Vagina (tissue), 2 donors: Measurements from ENCODE around the gene CAMSAP1. TPM values are rescaled to one million over a fixed set of nuclear protein-coding genes. Genes with fewer than 3 reads are reported as not detected.
"Not testable (repeated sequence)": the region's sequence is repeated elsewhere in the genome, so short reads cannot be mapped to it uniquely, and the experiment has no call there.

Experiments
- DNase-seq, 2 donors: peaks; one replicate each; pipeline ENCODE4 v3.0.0-alpha.2; 2017; ENCODE audit errors: extremely low spot score in 2 of 2
- H3K27ac ChIP-seq: fragments of 200-600 bp; sonication (generic); one replicate; pipeline ENCODE4 v1.5.1; 2019
- H3K27me3 ChIP-seq: fragments of 200-600 bp; sonication (generic); one replicate; pipeline ENCODE4 v1.5.1; 2019
- H3K36me3 ChIP-seq, 2 donors: fragments of 200-600 bp; sonication (generic); one replicate each; pipeline ENCODE4 v1.5.1; 2017 to 2019
- H3K4me1 ChIP-seq: fragments of 200-600 bp; sonication (generic); one replicate; pipeline ENCODE4 v1.5.1; 2019
- H3K4me3 ChIP-seq, 2 donors: fragments of 200-600 bp; sonication (generic); 1 replicate in 1 of 2; 2 replicates in 1 of 2; pipeline ENCODE4 v1.5.1; 2016 to 2019
- H3K9me3 ChIP-seq: fragments of 200-600 bp; sonication (generic); one replicate; pipeline ENCODE4 v1.5.1; 2019
- POLR2A ChIP-seq, 2 donors: fragments of 450-650 bp; IDR thresholded peaks; one replicate each; pipeline ENCODE4 v1.6.1; 2017; ENCODE audit warnings: antibody characterized with exemption in 2 of 2, mild to moderate bottlenecking in 2 of 2, moderate library complexity in 2 of 2
- POLR2AphosphoS5 ChIP-seq, 2 donors: sonication (generic); formaldehyde crosslinking; IDR thresholded peaks; one replicate each; pipeline ENCODE4 v1.9.0; 2017; ENCODE audit warnings: antibody characterized with exemption in 2 of 2, mild to moderate bottlenecking in 2 of 2, low read depth in 1 of 2; ENCODE audit not compliant: insufficient read depth in 1 of 2
- intact Hi-C: fragments of 100-400 bp; cut with DNase I; formaldehyde crosslinking; loops from one replicate; pipeline ENCODE4 v1.15.1; 2023
- total RNA-seq: library from RNA; depleted of rRNA; stranded (reverse); fragments of >200 nt; gene quantifications from one replicate; pipeline ENCODE4 v1.2.3, GENCODE V29; 2016
- TF ChIP-seq, protein P1 (sequence below), 3 experiments: fragments of 450-650 bp in 2 of 3; fragments of 200-600 bp in 1 of 3; sonication (generic) in 1 of 3; IDR thresholded peaks; one replicate each; pipeline ENCODE4 v1.5.1; 2017 to 2019; ENCODE audit warnings: antibody characterized with exemption in 3 of 3, mild to moderate bottlenecking in 2 of 3, moderate library complexity in 2 of 3

The CAMSAP1 gene
- total RNA-seq, 1 donor from 2014 or later: 20.9 TPM

DNA sequence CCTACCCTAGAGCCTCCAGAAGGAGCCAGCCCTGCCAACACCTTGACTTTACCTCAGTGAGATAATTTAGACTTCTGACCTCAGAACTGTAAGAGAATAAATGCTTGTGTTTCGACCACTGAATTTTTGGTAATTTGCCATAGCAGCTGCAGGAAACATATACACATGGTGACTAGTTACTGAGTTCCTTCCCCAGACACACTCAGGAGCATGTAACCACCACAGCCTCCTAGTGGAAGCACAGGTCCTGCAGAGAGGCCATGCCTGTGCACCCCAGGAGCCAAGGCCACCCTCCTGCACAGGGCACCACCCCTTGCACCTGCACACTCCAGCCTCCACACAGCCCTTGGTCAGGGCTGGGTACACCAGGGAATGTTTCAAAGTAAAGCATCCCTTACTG, 7.6 kb upstream of the CAMSAP1 start:
- no peak overlapping the region for H3K27ac ChIP-seq
- no peak for DNase-seq
- H3K27me3 ChIP-seq: no peaks in the 10 kb centered on the region
- TF ChIP-seq POLR2AphosphoS5 (IDR thresholded peaks at IDR 0.05; ENCODE audit: insufficient read depth in 1 of 2, low read depth in 1 of 2) (no peak), POLR2A (IDR thresholded peaks at IDR 0.05) (no peak)
- TF ChIP-seq, protein P1, sequence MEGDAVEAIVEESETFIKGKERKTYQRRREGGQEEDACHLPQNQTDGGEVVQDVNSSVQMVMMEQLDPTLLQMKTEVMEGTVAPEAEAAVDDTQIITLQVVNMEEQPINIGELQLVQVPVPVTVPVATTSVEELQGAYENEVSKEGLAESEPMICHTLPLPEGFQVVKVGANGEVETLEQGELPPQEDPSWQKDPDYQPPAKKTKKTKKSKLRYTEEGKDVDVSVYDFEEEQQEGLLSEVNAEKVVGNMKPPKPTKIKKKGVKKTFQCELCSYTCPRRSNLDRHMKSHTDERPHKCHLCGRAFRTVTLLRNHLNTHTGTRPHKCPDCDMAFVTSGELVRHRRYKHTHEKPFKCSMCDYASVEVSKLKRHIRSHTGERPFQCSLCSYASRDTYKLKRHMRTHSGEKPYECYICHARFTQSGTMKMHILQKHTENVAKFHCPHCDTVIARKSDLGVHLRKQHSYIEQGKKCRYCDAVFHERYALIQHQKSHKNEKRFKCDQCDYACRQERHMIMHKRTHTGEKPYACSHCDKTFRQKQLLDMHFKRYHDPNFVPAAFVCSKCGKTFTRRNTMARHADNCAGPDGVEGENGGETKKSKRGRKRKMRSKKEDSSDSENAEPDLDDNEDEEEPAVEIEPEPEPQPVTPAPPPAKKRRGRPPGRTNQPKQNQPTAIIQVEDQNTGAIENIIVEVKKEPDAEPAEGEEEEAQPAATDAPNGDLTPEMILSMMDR (IDR thresholded peaks at IDR 0.05): no peak
- H3K4me3 ChIP-seq: no peak overlapping the region
- intact Hi-C loops: no loop called here
- H3K4me1 ChIP-seq: peaks cover 1% of the 10 kb centered on the region
- H3K36me3 ChIP-seq: peaks cover 0 to 47% of the 10 kb centered on the region in 2 donors
- peaks cover 16% of the 10 kb centered on the region for H3K9me3 ChIP-seq

DNA sequence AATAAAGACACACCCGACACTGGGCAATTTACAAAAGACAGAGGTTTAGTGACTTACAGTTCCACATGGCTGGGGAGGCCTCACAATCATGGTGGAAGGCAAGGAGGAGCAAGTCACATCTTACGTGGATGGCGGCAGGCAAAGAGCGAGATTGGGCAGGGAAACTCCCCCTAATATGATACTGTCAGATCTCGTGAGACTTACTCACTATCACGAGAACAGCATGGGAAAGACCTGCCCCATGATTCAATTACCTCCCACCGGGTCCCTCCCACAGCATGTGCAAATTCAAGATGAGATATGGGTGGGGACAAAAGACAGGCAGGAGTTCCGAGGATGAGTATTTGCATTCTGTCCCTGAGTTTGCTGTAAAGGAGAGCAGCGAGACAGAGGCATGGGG, 3.9 kb upstream of the CAMSAP1 start:
- H3K27ac ChIP-seq, H3K4me3 ChIP-seq, H3K9me3 ChIP-seq, intact Hi-C loops, DNase-seq, H3K27me3 ChIP-seq: not testable (repeated sequence)
- H3K36me3 ChIP-seq: peaks cover 0 to 47% of the 10 kb centered on the region in 2 donors
- peaks cover 20% of the 10 kb centered on the region for H3K4me1 ChIP-seq

GRCh38 chr9:135910757-135911156, 3.4 kb upstream of the CAMSAP1 start:
- peaks cover 21% of the 10 kb centered on the region for H3K4me1 ChIP-seq
- TF ChIP-seq, protein P1 (IDR thresholded peaks at IDR 0.05): no peak
- TF ChIP-seq POLR2AphosphoS5 (IDR thresholded peaks at IDR 0.05; ENCODE audit: insufficient read depth in 1 of 2, low read depth in 1 of 2) (no peak), POLR2A (IDR thresholded peaks at IDR 0.05) (no peak)
- peaks cover 0 to 42% of the 10 kb centered on the region in 2 donors for H3K36me3 ChIP-seq
- no peak overlapping the region for H3K27ac ChIP-seq
- H3K9me3 ChIP-seq: no peaks in the 10 kb centered on the region
- H3K4me3 ChIP-seq: no peak overlapping the region
- intact Hi-C loops: no loop called here
- DNase-seq: no peak
- no peaks in the 10 kb centered on the region for H3K27me3 ChIP-seq

- H3K4me1 ChIP-seq: peaks cover 26% of the 10 kb centered on the region
- no peak for DNase-seq
- no peaks in the 10 kb centered on the region for H3K27me3 ChIP-seq
- H3K36me3 ChIP-seq: peaks cover 0 to 36% of the 10 kb centered on the region in 2 donors
- no peaks in the 10 kb centered on the region for H3K9me3 ChIP-seq
- no peak overlapping the region for H3K27ac ChIP-seq
- intact Hi-C loops: no loop called here
- TF ChIP-seq POLR2A (IDR thresholded peaks at IDR 0.05) (no peak), POLR2AphosphoS5 (IDR thresholded peaks at IDR 0.05; ENCODE audit: insufficient read depth in 1 of 2, low read depth in 1 of 2) (no peak)
- TF ChIP-seq, protein P1 (IDR thresholded peaks at IDR 0.05): no peak
- no peak overlapping the region for H3K4me3 ChIP-seq
These were observed 2.9 kb upstream of the CAMSAP1 start for GRCh38 chr9:135910216-135910615.

- Histone ChIP-seq H3K9me3 (no peaks in the 10 kb centered on the region), H3K4me3 (no peak overlapping the region), H3K27ac (no peak overlapping the region), H3K36me3 (peaks cover 0 to 28% of the 10 kb centered on the region in 2 donors), H3K4me1 (peaks cover 29% of the 10 kb centered on the region), H3K27me3 (no peaks in the 10 kb centered on the region)
- intact Hi-C loops: no loop called here
- no peak for DNase-seq
- no peak for TF ChIP-seq POLR2A (IDR thresholded peaks at IDR 0.05)
- no peak for TF ChIP-seq POLR2AphosphoS5 (IDR thresholded peaks at IDR 0.05; ENCODE audit: insufficient read depth in 1 of 2, low read depth in 1 of 2)
- TF ChIP-seq, protein P1 (IDR thresholded peaks at IDR 0.05): no peak
These were observed 2.0 kb upstream of the CAMSAP1 start for GRCh38 chr9:135909371-135909770.
